ENCODE data around the gene CAMK2D.

DNA sequence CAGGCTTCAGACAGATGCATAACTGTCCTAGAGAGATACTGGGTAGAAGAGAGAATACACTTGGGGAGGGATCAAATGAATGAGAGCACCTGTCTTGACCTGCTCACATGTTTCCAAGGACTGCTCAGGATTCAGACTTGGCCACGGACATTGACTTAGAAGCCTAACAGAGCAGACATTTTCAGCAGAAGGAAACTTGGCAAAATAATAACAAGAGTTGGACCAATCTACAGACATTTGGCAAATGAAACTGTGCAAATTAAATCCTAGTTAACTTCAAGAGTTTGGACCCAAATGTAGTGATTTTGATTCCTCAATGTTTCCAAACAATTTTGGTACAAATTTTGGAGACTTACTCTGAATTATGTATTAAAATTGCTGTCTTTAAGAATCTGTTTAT, 223.9 kb downstream of the CAMK2D start:
- TF ChIP-seq POLR2A (IDR thresholded peaks at IDR 0.05; ENCODE audit: low read depth, low read length) (no peak), TAF1 (IDR thresholded peaks at IDR 0.05; ENCODE audit: low read depth, low read length) (no peak), PAX5 (IDR thresholded peaks at IDR 0.05; ENCODE audit: insufficient read depth, low read length, severe bottlenecking) (no peak), POLR2AphosphoS5 (IDR thresholded peaks at IDR 0.05; ENCODE audit: low read depth, low read length) (no peak), POU2F2 (IDR thresholded peaks at IDR 0.05; ENCODE audit: low read depth, low read length) (no peak)
